T-helper 1 cell treated with Interleukin-12 subunit alpha and Interleukin-12 subunit beta and Interleukin-4 antibody, amounts not matched to agents 30 μg/mL and 1 μg/mL, for 36 hours (primary cell): ENCODE measurements around the gene KIF13A.
A peak's percentile ranks its signal among the peaks of the same experiment; 100 is the strongest.
"Not testable (repeated sequence)": the region's sequence is repeated elsewhere in the genome, so short reads cannot be mapped to it uniquely, and the experiment has no call there.

Experiments used
- H3K27ac Mint-ChIP-seq: one replicate; pipeline ENCODE4 v1.8.0; 2021; ENCODE audit warnings: mild to moderate bottlenecking, mixed read lengths
- H3K27me3 Mint-ChIP-seq: one replicate; pipeline ENCODE4 v1.8.0; 2021; ENCODE audit warnings: low read depth, mixed read lengths
- H3K36me3 Mint-ChIP-seq: one replicate; pipeline ENCODE4 v1.8.0; 2021; ENCODE audit warnings: low read depth, mixed read lengths
- H3K4me1 Mint-ChIP-seq: one replicate; pipeline ENCODE4 v1.8.0; 2021; ENCODE audit warnings: low read depth, mixed read lengths
- H3K4me3 Mint-ChIP-seq: one replicate; pipeline ENCODE4 v1.8.0; 2021; ENCODE audit warnings: mild to moderate bottlenecking, moderate library complexity, mixed read lengths
- H3K9me3 Mint-ChIP-seq: one replicate; pipeline ENCODE4 v1.8.0; 2021; ENCODE audit warnings: mixed read lengths

The KIF13A gene

GRCh38 chr6:18019133-18019532 lies 31.7 kb upstream of the KIF13A start:
- not testable (repeated sequence) for H3K27me3 Mint-ChIP-seq, H3K27ac Mint-ChIP-seq, H3K9me3 Mint-ChIP-seq, H3K4me3 Mint-ChIP-seq, H3K36me3 Mint-ChIP-seq, H3K4me1 Mint-ChIP-seq

GRCh38 chr6:18016698-18017097 lies 29.3 kb upstream of the KIF13A start:
- Mint-ChIP-seq H3K4me3 (no peak overlapping the region), H3K36me3 (no peaks in the 10 kb centered on the region), H3K27ac (no peak overlapping the region), H3K27me3 (no peaks in the 10 kb centered on the region), H3K4me1 (no peaks in the 10 kb centered on the region), H3K9me3 (no peaks in the 10 kb centered on the region)

DNA sequence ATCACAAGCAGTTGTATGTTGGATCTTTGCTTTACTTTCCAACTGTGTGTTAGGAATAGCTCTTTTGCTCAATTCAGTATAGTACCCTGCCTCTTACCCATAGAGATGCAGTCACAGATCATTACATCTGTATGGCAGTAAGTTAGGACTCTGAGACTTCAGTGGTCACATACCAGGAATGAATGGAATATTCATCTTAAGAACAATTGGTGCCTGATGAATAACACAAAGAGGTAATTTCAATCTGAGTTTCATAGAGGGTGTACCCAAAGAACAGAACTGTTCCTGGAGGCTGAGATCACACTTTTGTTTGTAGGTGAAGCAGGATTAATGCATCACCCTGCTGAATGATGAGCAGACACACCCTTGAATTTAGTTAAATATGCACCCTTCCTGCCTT lies 28.7 kb upstream of the KIF13A start:
- H3K4me1 Mint-ChIP-seq: no peaks in the 10 kb centered on the region
- H3K9me3 Mint-ChIP-seq: no peaks in the 10 kb centered on the region
- H3K36me3 Mint-ChIP-seq: no peaks in the 10 kb centered on the region
- no peak overlapping the region for H3K4me3 Mint-ChIP-seq
- no peak overlapping the region for H3K27ac Mint-ChIP-seq
- no peaks in the 10 kb centered on the region for H3K27me3 Mint-ChIP-seq

DNA sequence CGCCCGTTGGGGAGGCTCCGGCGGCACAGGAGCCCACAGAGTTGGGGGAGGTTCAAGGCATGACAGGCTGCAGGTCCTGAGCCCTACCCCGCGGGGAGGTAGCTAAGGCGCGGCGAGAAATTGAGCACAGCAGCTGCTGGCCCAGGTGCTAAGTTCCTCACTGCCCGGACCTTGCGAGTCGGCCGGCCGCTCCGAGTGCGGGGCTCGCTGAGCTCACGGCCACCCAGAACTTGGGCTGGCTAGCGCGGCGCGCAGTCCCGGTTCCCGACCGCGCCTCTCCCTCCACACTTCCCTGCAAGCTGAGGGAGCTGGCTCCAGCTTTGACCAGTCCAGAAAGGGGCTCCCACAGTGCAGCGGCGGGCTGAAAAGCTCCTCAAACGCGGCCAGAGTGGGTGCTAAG lies 23.9 kb upstream of the KIF13A start:
- Mint-ChIP-seq H3K9me3 (no peaks in the 10 kb centered on the region), H3K4me1 (no peaks in the 10 kb centered on the region), H3K27me3 (no peaks in the 10 kb centered on the region), H3K36me3 (no peaks in the 10 kb centered on the region), H3K4me3 (no peak overlapping the region), H3K27ac (no peak overlapping the region)

DNA sequence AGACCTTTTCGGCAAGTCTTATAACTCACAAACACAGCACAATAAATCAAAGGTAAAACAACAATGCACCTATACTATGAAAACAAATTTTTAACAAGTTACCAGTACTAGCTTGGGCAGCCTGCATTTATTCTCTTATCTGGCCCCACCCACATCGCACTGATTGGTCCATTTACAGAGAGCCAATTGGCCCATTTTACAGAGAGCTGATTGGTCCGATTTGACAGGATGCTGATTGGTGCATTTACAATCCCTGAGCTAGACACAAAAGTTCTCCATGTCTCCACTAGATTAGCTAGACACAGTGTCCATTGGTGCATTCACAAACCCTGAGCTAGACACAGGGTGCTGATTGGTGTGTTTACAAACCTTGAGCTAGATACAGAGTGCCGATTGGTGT lies 23.1 kb upstream of the KIF13A start:
- H3K36me3 Mint-ChIP-seq, H3K27me3 Mint-ChIP-seq, H3K4me1 Mint-ChIP-seq, H3K9me3 Mint-ChIP-seq, H3K27ac Mint-ChIP-seq, H3K4me3 Mint-ChIP-seq: not testable (repeated sequence)

DNA sequence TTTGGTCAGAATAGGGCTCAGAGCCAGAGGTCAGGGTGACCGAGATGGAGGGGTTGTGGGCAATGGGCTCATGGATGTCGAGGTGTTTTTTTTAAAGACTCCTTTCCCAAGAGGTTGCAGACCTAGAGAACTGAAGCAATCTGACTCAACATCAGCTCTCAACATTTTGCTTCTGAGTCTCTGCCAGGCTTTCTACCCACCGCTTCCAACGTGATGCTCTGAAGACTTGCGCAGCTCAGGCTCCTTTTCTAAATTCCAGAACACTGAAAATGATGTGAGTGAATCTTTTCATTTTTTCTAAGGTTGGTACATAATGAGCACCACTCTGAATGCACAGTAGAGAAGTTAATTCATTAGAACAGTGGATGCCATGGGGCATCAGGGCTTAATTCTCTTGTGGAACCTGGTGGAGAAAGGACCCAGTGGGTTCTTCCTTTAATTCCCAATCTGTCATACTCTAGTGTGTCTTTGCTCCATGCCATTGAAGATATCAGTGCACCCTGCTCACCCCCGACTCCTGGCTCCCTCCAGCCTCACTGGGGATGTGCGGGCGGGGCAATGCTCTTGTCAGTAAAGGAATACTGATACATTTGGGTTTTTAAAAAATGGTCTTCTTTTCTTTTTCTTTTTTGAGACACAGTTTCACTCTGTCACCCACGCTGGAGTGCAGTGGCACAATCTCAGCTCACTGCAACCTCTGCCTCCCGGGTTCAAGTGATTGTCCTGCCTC lies 17.0 kb upstream of the KIF13A start:
- Mint-ChIP-seq H3K27me3 (peaks cover 4% of the 10 kb centered on the region), H3K27ac (no peak overlapping the region), H3K9me3 (no peaks in the 10 kb centered on the region), H3K4me1 (no peaks in the 10 kb centered on the region), H3K4me3 (no peak overlapping the region), H3K36me3 (no peaks in the 10 kb centered on the region)

- Mint-ChIP-seq H3K4me1 (no peaks in the 10 kb centered on the region), H3K27me3 (peaks cover 11% of the 10 kb centered on the region), H3K27ac (no peak overlapping the region), H3K36me3 (no peaks in the 10 kb centered on the region), H3K4me3 (no peak overlapping the region), H3K9me3 (no peaks in the 10 kb centered on the region)
Observed at GRCh38 chr6:17999425-17999824, 12.0 kb upstream of the KIF13A start.

- no peak overlapping the region for H3K27ac Mint-ChIP-seq
- H3K4me3 Mint-ChIP-seq: no peak overlapping the region
- H3K27me3 Mint-ChIP-seq: peaks cover 11% of the 10 kb centered on the region
- no peaks in the 10 kb centered on the region for H3K4me1 Mint-ChIP-seq
- H3K9me3 Mint-ChIP-seq: no peaks in the 10 kb centered on the region
- H3K36me3 Mint-ChIP-seq: no peaks in the 10 kb centered on the region
Observed at GRCh38 chr6:17998442-17998841, 11.0 kb upstream of the KIF13A start.

DNA sequence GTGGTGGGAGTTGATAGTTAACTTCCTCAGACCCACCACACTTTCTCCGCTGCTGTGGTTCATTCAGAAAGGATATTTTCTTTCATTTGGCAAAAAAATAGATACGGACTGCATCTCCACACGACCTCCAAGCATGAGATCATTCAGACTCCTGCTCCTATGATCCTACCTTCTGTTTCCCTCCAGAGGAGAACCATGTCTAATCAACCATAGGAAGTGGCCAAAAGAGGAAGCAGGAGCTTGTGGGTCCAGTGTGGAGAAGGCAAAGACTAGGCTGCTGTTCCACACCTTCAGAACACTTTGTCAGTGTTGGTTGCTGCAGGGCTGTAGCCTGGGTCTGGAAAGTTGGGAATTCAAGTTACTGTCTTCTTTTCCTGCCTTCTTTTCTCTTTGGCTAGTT lies 10.6 kb upstream of the KIF13A start:
- H3K4me3 Mint-ChIP-seq: no peak overlapping the region
- no peaks in the 10 kb centered on the region for H3K36me3 Mint-ChIP-seq
- H3K27ac Mint-ChIP-seq: no peak overlapping the region
- no peaks in the 10 kb centered on the region for H3K9me3 Mint-ChIP-seq
- peaks cover 11% of the 10 kb centered on the region for H3K27me3 Mint-ChIP-seq
- no peaks in the 10 kb centered on the region for H3K4me1 Mint-ChIP-seq

GRCh38 chr6:17995414-17995813 lies 8.0 kb upstream of the KIF13A start:
- H3K4me1 Mint-ChIP-seq: no peaks in the 10 kb centered on the region
- no peaks in the 10 kb centered on the region for H3K36me3 Mint-ChIP-seq
- peaks cover 19% of the 10 kb centered on the region for H3K27me3 Mint-ChIP-seq
- no peaks in the 10 kb centered on the region for H3K9me3 Mint-ChIP-seq
- no peak overlapping the region for H3K27ac Mint-ChIP-seq
- H3K4me3 Mint-ChIP-seq: no peak overlapping the region

- H3K27me3 Mint-ChIP-seq: peaks cover 23% of the 10 kb centered on the region
- H3K9me3 Mint-ChIP-seq: no peaks in the 10 kb centered on the region
- H3K36me3 Mint-ChIP-seq: no peaks in the 10 kb centered on the region
- H3K4me3 Mint-ChIP-seq: no peak overlapping the region
- no peaks in the 10 kb centered on the region for H3K4me1 Mint-ChIP-seq
- H3K27ac Mint-ChIP-seq: no peak overlapping the region
Observed at GRCh38 chr6:17994019-17994418, 6.6 kb upstream of the KIF13A start.

DNA sequence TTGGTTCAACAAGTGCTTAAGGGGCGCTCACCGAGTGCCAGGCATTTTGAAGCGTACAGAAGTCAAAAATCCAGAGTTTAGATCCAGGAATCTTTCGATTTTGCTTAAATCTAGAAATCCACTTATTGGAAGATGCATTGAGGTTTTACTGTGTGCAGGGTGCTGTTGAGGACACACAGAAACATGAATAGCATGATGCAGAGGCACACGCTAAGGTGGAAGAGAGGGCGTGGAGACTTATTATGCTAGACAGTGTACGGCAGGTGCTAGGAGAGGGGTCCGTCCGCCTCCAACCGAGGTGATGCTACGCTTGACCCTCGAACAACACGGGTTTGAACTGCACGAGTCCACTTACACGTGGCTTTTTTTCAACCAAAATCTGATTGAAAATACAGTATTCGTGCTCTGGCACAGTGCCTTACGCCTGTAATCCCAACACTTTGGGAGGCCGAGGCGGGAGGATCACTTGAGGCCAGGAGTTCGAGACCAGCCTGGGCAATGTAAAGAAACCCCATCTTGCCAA lies 1.0 kb upstream of the KIF13A start:
- Mint-ChIP-seq H3K4me1 (peaks cover 7% of the 10 kb centered on the region), H3K9me3 (no peaks in the 10 kb centered on the region), H3K36me3 (no peaks in the 10 kb centered on the region), H3K27me3 (peaks cover 64% of the 10 kb centered on the region), H3K27ac (no peak overlapping the region), H3K4me3 (peak overlapping the region; percentile 87)

GRCh38 chr6:17987697-17988421 lies 424 bp upstream of the KIF13A start:
- H3K27ac Mint-ChIP-seq: no peak overlapping the region
- H3K27me3 Mint-ChIP-seq: peaks cover 65% of the 10 kb centered on the region
- H3K4me3 Mint-ChIP-seq: peak overlapping the region; percentile 87
- no peaks in the 10 kb centered on the region for H3K9me3 Mint-ChIP-seq
- peaks cover 7% of the 10 kb centered on the region for H3K4me1 Mint-ChIP-seq
- no peaks in the 10 kb centered on the region for H3K36me3 Mint-ChIP-seq

DNA sequence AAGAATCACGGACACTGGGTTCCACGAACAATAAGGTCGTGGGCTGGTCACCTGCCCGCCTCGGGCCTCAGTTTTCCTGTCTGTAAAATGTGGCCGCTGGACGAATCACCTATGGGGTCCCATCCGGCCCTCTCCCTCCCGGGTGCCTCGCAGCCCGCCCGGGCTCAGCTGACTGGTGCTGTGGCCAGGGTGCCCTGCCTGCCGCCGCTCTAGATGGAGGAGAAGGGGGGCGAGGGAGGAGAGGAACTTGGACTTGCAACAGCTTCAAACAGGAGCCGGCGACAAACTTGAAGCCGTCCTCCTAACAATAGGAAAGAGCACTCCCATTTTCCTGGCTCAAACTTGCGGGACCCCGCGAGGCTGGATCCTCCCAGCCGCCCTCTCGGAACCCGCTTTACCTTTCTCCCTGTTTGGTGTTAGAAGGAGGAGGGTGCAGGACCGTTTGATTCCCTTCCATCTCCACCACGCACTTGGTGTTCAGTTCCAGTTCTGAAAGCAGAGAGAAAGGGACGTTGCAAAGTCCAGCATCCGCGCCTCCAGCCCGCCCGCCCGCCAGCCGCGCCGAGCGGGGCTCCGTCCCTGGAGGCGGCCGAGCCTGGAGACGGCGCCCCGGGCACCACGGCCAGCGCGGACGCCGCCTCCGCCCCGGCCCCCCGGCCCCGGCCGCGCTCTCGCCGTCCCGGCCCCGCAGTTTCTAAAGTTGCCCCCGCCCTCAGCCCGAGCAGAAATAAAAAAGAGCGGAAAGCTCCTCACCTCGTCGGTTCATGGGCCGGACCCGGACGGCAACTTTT lies 584 bp downstream of the KIF13A start:
- no peak overlapping the region for H3K27ac Mint-ChIP-seq
- H3K4me3 Mint-ChIP-seq: peak overlapping the region; percentile 35
- H3K9me3 Mint-ChIP-seq: no peaks in the 10 kb centered on the region
- H3K36me3 Mint-ChIP-seq: no peaks in the 10 kb centered on the region
- peaks cover 7% of the 10 kb centered on the region for H3K4me1 Mint-ChIP-seq
- peaks cover 65% of the 10 kb centered on the region for H3K27me3 Mint-ChIP-seq
